Stomach (tissue), 4 donors: Measurements from ENCODE around the gene CSTF1.

Experiments used
- CTCF ChIP-seq, 7 experiments: fragments of 450-650 bp in 4 of 7; fragments of 200-600 bp in 3 of 7; sonication (generic) in 3 of 7; IDR thresholded peaks; one replicate each; pipeline ENCODE4 v1.5.1; 2016 to 2019; ENCODE audit warnings: antibody characterized with exemption in 7 of 7, control low read depth in 2 of 7, mild to moderate bottlenecking in 1 of 7
- EP300 ChIP-seq: sonication (generic); formaldehyde crosslinking; IDR thresholded peaks from one replicate; pipeline ENCODE4 v1.6.1; 2017; ENCODE audit warnings: antibody characterized with exemption

GRCh38 chr20:56453352-56453751 is 60.9 kb downstream of the CSTF1 start:
- no peak for TF ChIP-seq CTCF (IDR thresholded peaks at IDR 0.05)
- TF ChIP-seq EP300 = no peak
